Measurements from ENCODE around the gene KCNIP4.

Gene KCNIP4

DNA sequence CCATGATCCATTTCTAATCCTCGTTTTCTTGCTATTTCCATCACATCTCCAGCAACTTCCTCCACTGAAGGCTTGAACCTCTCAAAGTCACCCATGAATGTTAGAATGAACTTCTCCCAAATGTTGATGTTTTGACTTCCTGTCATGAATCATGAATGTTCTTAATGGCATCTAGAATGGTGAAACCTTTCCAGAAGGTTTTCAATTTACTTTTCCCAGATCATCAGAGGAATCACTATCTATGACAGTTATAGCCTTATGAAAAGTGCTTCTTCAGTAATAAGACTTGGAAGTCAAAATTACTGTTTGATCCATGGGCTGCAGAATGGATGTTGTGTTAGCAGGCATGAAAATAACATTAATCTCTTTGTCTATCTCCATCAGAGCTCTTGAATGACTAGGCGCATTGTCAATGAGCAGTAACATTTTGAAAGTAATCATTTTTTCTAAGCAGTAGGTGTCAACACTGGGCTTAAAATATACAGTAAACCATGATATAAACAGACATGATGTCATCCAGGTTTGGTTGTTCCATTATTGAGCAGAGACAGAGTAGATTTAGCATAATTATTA lies 268.2 kb downstream of the KCNIP4 start:
- H3K9me3 ChIP-seq = no peaks in the 10 kb centered on the region
- H3K4me1 ChIP-seq (ENCODE audit: control insufficient read depth in 1 of 2, insufficient read depth in 1 of 2, low read depth in 1 of 2, low read length in 1 of 2) = no peaks in the 10 kb centered on the region
- no peaks in the 10 kb centered on the region for H3K36me3 ChIP-seq
- no peak for TF ChIP-seq CTCF (IDR thresholded peaks at IDR 0.05)
- H3K27me3 ChIP-seq = no peaks in the 10 kb centered on the region
- no peak overlapping the region for H3K27ac ChIP-seq
- H3K4me3 ChIP-seq (ENCODE audit: low read depth in 1 of 2, low read length in 1 of 2) = no peak overlapping the region

DNA sequence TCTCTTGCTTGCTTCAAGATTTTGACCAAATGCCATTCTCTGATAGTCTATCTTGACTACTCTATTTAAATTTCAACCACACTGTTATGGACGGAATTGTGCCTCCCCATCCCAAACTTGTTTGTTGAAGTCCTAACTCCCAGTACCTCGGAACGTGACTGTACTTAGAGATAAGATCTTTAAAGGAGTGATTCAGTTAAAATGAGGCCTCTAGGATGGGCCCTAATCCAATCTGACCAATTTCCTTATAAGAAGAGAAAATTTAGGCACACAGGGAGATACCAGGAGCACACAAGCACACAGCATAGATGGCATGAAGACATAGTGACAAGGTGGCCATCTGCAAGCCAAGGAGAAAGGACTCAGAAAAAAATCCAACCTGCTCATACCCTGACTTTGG lies 269.9 kb downstream of the KCNIP4 start:
- Histone ChIP-seq H3K27ac (no peak overlapping the region), H3K27me3 (no peaks in the 10 kb centered on the region), H3K36me3 (no peaks in the 10 kb centered on the region), H3K4me3 (ENCODE audit: low read depth in 1 of 2, low read length in 1 of 2) (no peak overlapping the region), H3K4me1 (ENCODE audit: control insufficient read depth in 1 of 2, insufficient read depth in 1 of 2, low read depth in 1 of 2, low read length in 1 of 2) (no peaks in the 10 kb centered on the region), H3K9me3 (no peaks in the 10 kb centered on the region)
- no peak for TF ChIP-seq CTCF (IDR thresholded peaks at IDR 0.05)

DNA sequence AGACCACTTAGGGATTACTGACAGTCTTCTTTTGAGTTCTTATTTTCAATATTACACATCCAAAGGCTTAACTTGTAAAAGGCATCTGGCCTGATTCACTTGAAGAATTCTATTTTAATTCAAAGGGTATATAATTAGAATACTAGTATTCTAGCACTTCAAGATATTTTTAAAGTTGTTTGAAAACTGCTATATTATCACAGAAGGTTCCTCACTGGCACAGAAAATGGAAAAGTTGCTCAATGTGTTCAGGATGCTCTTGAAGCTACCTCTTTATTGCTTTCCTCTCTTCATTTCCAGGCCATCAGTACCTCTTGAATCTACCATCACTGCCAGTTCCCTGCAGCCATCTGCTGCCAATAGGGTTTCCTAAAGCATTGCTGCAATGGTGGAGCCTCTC lies 271.4 kb downstream of the KCNIP4 start:
- H3K27ac ChIP-seq = no peak overlapping the region
- H3K9me3 ChIP-seq = no peaks in the 10 kb centered on the region
- no peaks in the 10 kb centered on the region for H3K36me3 ChIP-seq
- H3K4me1 ChIP-seq (ENCODE audit: control insufficient read depth in 1 of 2, insufficient read depth in 1 of 2, low read depth in 1 of 2, low read length in 1 of 2) = no peaks in the 10 kb centered on the region
- TF ChIP-seq CTCF (IDR thresholded peaks at IDR 0.05) = no peak
- H3K27me3 ChIP-seq = no peaks in the 10 kb centered on the region
- H3K4me3 ChIP-seq (ENCODE audit: low read depth in 1 of 2, low read length in 1 of 2) = no peak overlapping the region

DNA sequence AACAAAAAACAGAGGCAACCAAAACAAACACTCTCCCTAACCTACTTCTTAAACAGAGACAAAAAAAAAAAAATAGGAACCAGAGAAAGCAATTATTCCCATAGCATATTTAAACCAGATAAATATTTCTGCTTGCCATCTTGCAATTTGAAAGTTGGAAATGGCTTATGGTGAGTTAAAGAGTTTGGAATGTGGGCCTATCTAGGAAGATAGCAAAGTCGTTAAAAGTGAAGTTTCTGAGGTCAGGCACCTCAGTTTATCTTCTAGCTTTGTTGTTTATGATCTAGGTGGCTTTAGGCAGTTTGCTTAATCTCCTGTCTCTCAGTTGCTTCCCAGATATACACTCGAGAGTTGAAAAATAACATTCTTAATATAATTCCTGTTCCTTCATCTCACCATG lies 284.2 kb downstream of the KCNIP4 start:
- Histone ChIP-seq H3K27ac (no peak overlapping the region), H3K9me3 (no peaks in the 10 kb centered on the region), H3K4me1 (ENCODE audit: control insufficient read depth in 1 of 2, insufficient read depth in 1 of 2, low read depth in 1 of 2, low read length in 1 of 2) (no peaks in the 10 kb centered on the region), H3K27me3 (no peaks in the 10 kb centered on the region), H3K4me3 (ENCODE audit: low read depth in 1 of 2, low read length in 1 of 2) (no peak overlapping the region), H3K36me3 (no peaks in the 10 kb centered on the region)
- no peak for TF ChIP-seq CTCF (IDR thresholded peaks at IDR 0.05)

DNA sequence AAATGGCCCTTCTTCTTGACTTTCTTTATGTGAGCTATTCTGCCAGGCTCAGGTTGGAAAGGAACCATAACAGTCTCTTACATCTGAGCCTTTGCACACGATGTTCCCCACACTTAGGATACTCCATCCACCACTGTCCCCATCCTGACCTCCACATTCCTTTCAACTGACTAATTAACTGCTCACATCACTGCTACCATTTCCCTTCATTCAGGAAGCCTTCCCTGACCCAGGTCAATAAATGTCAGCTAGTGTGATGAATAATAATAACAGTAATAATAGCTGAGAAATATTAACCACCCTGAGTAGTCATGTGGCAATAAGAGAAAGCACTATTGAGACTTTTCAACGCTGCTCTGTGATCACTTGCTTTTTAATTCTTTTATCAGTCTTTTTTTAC lies 291.7 kb downstream of the KCNIP4 start:
- Histone ChIP-seq H3K36me3 (no peaks in the 10 kb centered on the region), H3K27ac (no peak overlapping the region), H3K4me3 (ENCODE audit: low read depth in 1 of 2, low read length in 1 of 2) (no peak overlapping the region), H3K4me1 (ENCODE audit: control insufficient read depth in 1 of 2, insufficient read depth in 1 of 2, low read depth in 1 of 2, low read length in 1 of 2) (no peaks in the 10 kb centered on the region), H3K9me3 (no peaks in the 10 kb centered on the region), H3K27me3 (no peaks in the 10 kb centered on the region)
- TF ChIP-seq CTCF (IDR thresholded peaks at IDR 0.05) = no peak

DNA sequence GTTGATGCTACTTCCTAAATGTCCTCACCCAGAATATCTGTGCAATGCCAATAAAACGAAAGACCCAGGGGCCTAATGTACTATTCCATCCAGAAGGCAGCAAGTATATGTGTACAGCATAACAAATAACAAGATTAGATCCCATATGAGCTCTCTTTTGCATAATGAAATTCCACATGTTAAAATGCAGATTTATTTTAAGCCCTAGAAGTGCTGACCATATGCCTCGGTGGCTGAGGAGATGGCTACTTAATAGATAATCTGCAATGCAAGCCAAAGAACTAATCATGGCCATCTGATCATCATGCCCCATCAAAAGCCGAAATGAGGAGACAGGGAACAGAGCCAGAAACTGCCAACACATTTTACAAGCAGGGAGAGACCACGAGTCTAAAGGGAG lies 293.5 kb downstream of the KCNIP4 start:
- H3K9me3 ChIP-seq = no peaks in the 10 kb centered on the region
- H3K4me3 ChIP-seq (ENCODE audit: low read depth in 1 of 2, low read length in 1 of 2) = no peak overlapping the region
- no peaks in the 10 kb centered on the region for H3K36me3 ChIP-seq
- TF ChIP-seq CTCF (IDR thresholded peaks at IDR 0.05) = no peak
- H3K4me1 ChIP-seq (ENCODE audit: control insufficient read depth in 1 of 2, insufficient read depth in 1 of 2, low read depth in 1 of 2, low read length in 1 of 2) = no peaks in the 10 kb centered on the region
- no peak overlapping the region for H3K27ac ChIP-seq
- H3K27me3 ChIP-seq = no peaks in the 10 kb centered on the region

Measured in neutrophil (primary cell).